Activated CD8-positive, alpha-beta T cell treated with anti-CD3 and anti-CD28 coated beads for 36 hours (primary cell): ENCODE measurements around the gene BNIP5. TPM values are rescaled to one million over a fixed set of nuclear protein-coding genes. Genes with fewer than 3 reads are reported as not detected.
"Not testable (repeated sequence)": the region's sequence is repeated elsewhere in the genome, so short reads cannot be mapped to it uniquely, and the experiment has no call there.

Source experiments
- ATAC-seq: fragments of 200-7000 bp; cut with Tn5 transposase; one replicate; pipeline ENCODE4 v1.10.0; 2021; ENCODE audit warnings: mild to moderate bottlenecking, moderate library complexity
- CTCF ChIA-PET: fragments of 350-600 bp; sonication (Branson Sonifier 250); formaldehyde crosslinking; loops from one replicate; lab custom pipeline; 2021; ENCODE audit warnings: antibody characterized with exemption; lab: Charles Lee
- POLR2A ChIA-PET: fragments of 350-600 bp; sonication (Branson Sonifier 250); formaldehyde crosslinking; loops from one replicate; lab custom pipeline; 2021; ENCODE audit warnings: antibody characterized with exemption; lab: Charles Lee
- DNase-seq: peaks from one replicate; pipeline ENCODE4 v3.0.0-alpha.2; 2020
- H3K27ac Mint-ChIP-seq: one replicate; pipeline ENCODE4 v1.8.0; 2021; ENCODE audit warnings: mild to moderate bottlenecking, mixed read lengths
- H3K27me3 Mint-ChIP-seq: one replicate; pipeline ENCODE4 v1.8.0; 2021; ENCODE audit warnings: mixed read lengths
- H3K36me3 Mint-ChIP-seq: one replicate; pipeline ENCODE4 v1.8.0; 2021; ENCODE audit warnings: low read depth, mixed read lengths
- H3K4me1 Mint-ChIP-seq: one replicate; pipeline ENCODE4 v1.8.0; 2021; ENCODE audit warnings: low read depth, mixed read lengths
- H3K4me3 Mint-ChIP-seq: one replicate; pipeline ENCODE4 v1.8.0; 2021; ENCODE audit warnings: mild to moderate bottlenecking, moderate library complexity, mixed read lengths
- H3K9me3 Mint-ChIP-seq: one replicate; pipeline ENCODE4 v1.8.0; 2021; ENCODE audit warnings: mixed read lengths
- CTCF ChIP-seq: fragments of 200-600 bp; IDR thresholded peaks from one replicate; pipeline ENCODE4 v1.8.0; 2022; ENCODE audit warnings: antibody characterized with exemption, mild to moderate bottlenecking
- intact Hi-C: fragments of 100-400 bp; cut with micrococcal nuclease; formaldehyde crosslinking; loops from one replicate; pipeline ENCODE4 v1.10.0; 2022
- total RNA-seq, 2 experiments: library from RNA; stranded (reverse); gene quantifications; one replicate each; pipeline ENCODE4 v1.2.3, GENCODE V29; 2021

Gene BNIP5
- total RNA-seq, 2 experiments from 2014 or later, result not detected

DNA sequence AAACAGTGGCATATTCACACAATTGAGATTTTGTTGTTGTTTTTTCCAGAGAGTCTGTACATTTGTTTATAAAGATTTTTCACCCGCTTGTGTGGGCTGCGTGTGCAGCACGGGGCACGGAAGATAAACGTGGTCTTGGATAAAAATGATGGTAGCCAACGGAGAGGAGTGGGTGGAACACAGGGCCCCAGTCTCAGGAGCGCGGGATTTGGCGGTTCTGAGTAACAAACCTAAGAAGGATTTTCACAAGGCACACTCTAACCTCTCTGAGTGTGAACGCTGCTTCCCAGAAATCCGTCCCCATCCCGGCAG is 3.6 kb upstream of the BNIP5 start:
- ATAC-seq (no peak), DNase-seq (no peak)
- Mint-ChIP-seq H3K27me3 (peaks cover 16% of the 10 kb centered on the region), H3K27ac (no peak overlapping the region), H3K36me3 (no peaks in the 10 kb centered on the region), H3K9me3 (no peaks in the 10 kb centered on the region), H3K4me1 (peaks cover 12% of the 10 kb centered on the region), H3K4me3 (no peak overlapping the region)
- ChIA-PET CTCF (interaction anchor here (0.7 to 8.7 kb wide), 22 partner anchors 10 to 429 kb away, joined by 3 to 136 read pairs (median 6); no protein-coding TSS in a partner anchor), POLR2A (no interaction called here)
- intact Hi-C loops, result loop anchor here (2.0 kb wide), 1 partner anchor 21 kb away; no protein-coding TSS in a partner anchor
- no peak for TF ChIP-seq CTCF

DNA sequence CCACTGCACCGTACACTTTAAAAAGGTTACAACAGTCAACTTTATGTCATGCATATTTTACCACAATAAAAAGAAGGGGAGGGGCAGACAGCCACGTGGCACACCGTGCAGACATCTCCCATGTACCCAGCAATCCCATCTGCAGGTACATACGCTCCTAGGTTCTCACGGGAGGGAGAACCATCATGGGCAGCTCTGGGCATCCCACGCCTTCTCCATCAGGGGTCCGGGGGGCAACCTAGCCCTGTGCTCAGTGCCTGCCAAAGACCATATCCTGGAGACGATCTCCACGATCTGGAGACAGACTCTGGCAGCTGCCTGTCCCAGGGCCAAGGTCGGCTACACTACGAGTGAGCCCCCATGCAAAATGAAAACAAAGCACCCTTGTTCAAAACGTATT is 2.5 kb upstream of the BNIP5 start:
- DNase-seq (no peak), ATAC-seq (no peak)
- Mint-ChIP-seq H3K4me1 (peaks cover 12% of the 10 kb centered on the region), H3K27ac (no peak overlapping the region), H3K9me3 (no peaks in the 10 kb centered on the region), H3K4me3 (no peak overlapping the region), H3K27me3 (peaks cover 26% of the 10 kb centered on the region), H3K36me3 (no peaks in the 10 kb centered on the region)
- POLR2A ChIA-PET, result no interaction called here
- TF ChIP-seq CTCF, result no peak
- CTCF ChIA-PET, result interaction anchor here (1.0 to 8.7 kb wide), 4 partner anchors 14 to 84 kb away, joined by 3 to 136 read pairs (median 12); no protein-coding TSS in a partner anchor
- intact Hi-C loops, result no loop called here

DNA sequence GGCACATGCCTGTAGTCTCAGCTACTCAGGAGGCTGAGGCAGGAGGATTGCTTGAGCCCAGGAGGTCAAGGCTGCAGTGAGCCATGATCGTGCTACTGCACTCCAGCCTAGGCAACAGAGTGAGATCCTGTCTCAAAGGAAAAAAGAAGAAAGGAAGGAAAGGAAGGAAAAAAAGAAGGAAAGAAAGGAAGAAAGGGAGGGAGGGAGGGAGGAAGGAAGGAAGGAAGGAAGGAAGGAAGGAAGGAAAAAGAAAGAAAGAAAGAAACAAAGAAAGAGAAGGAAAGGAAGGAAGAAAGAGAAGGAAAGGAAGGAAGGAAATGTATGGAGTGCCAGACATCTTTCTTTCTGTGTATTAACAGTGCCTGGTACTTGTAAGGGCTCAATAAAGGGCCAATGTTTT is 1.5 kb upstream of the BNIP5 start:
- DNase-seq, ATAC-seq, H3K9me3 Mint-ChIP-seq, H3K36me3 Mint-ChIP-seq, POLR2A ChIA-PET, intact Hi-C loops, H3K4me3 Mint-ChIP-seq, H3K27ac Mint-ChIP-seq: not testable (repeated sequence)
- Mint-ChIP-seq H3K27me3 (peaks cover 26% of the 10 kb centered on the region), H3K4me1 (peaks cover 12% of the 10 kb centered on the region)
- CTCF ChIA-PET, result interaction anchor here (8.7 kb wide), 1 partner anchor 20 kb away, joined by 136 read pairs; no protein-coding TSS in a partner anchor

DNA sequence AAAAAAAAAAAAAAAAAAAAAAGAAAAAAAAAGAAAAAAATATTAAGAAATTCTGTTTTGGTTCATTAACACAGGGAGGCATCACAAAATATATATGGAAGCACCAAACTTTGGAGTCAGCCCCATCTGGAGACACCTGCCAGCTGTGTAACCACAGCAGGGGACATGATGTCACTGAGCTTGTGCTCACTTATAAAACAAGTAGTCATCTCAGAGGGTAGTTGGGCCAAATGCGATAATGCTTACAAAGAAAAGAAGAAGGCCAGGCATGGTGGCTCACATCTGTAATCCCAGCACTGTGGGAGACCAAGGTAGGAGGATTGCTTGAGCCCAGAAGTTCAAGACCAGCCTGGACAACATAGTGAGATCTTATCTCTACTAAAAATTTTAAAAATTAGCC is 1.1 kb upstream of the BNIP5 start:
- ATAC-seq (no peak), DNase-seq (peak; percentile 16)
- peaks cover 26% of the 10 kb centered on the region for H3K27me3 Mint-ChIP-seq
- no peak overlapping the region for H3K27ac Mint-ChIP-seq
- no peak for TF ChIP-seq CTCF
- H3K9me3 Mint-ChIP-seq, result no peaks in the 10 kb centered on the region
- H3K4me3 Mint-ChIP-seq, result no peak overlapping the region
- POLR2A ChIA-PET, result no interaction called here
- CTCF ChIA-PET, result interaction anchor here (8.7 kb wide), 1 partner anchor 20 kb away, joined by 136 read pairs; no protein-coding TSS in a partner anchor
- H3K4me1 Mint-ChIP-seq, result peaks cover 12% of the 10 kb centered on the region
- intact Hi-C loops, result no loop called here
- no peaks in the 10 kb centered on the region for H3K36me3 Mint-ChIP-seq

DNA sequence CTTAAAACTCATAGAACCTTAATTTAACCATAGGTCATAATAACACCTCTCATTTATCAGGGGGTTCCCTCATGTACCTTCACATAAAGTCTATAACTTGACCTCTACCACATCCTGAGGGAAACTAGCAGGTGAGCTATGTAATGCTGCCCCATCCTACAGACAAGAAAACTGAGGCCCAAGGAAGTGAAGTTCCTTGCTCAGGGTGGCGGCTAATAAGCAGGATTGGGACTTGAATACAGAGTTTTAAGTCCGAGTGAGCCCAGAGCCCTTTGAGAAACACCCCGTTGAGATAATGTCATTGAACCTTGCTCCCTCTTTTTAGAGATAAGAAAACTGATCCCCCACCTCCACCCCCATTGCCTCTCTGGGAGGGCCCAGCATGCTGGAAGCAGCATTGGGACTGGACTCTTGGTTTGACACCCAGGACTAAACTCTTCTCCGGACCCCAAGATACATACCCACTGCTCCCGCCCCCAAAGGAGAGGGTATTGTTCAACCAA is 429 bp downstream of the BNIP5 start:
- POLR2A ChIA-PET, result interaction anchor here (1.0 to 1.2 kb wide), 2 partner anchors 11 to 107 kb away, joined by 3 read pairs; no protein-coding TSS in a partner anchor
- intact Hi-C loops, result no loop called here
- Mint-ChIP-seq H3K27ac (no peak overlapping the region), H3K36me3 (no peaks in the 10 kb centered on the region), H3K4me1 (peaks cover 12% of the 10 kb centered on the region), H3K4me3 (no peak overlapping the region), H3K9me3 (no peaks in the 10 kb centered on the region), H3K27me3 (peaks cover 31% of the 10 kb centered on the region)
- no peak for TF ChIP-seq CTCF
- no peak for ATAC-seq
- no peak for DNase-seq
- CTCF ChIA-PET, result interaction anchor here (1.3 to 8.7 kb wide), 2 partner anchors 22 to 34 kb away, joined by 4 to 136 read pairs; no protein-coding TSS in a partner anchor
